ENCODE measurements around the gene PRSS36.

Gene PRSS36

DNA sequence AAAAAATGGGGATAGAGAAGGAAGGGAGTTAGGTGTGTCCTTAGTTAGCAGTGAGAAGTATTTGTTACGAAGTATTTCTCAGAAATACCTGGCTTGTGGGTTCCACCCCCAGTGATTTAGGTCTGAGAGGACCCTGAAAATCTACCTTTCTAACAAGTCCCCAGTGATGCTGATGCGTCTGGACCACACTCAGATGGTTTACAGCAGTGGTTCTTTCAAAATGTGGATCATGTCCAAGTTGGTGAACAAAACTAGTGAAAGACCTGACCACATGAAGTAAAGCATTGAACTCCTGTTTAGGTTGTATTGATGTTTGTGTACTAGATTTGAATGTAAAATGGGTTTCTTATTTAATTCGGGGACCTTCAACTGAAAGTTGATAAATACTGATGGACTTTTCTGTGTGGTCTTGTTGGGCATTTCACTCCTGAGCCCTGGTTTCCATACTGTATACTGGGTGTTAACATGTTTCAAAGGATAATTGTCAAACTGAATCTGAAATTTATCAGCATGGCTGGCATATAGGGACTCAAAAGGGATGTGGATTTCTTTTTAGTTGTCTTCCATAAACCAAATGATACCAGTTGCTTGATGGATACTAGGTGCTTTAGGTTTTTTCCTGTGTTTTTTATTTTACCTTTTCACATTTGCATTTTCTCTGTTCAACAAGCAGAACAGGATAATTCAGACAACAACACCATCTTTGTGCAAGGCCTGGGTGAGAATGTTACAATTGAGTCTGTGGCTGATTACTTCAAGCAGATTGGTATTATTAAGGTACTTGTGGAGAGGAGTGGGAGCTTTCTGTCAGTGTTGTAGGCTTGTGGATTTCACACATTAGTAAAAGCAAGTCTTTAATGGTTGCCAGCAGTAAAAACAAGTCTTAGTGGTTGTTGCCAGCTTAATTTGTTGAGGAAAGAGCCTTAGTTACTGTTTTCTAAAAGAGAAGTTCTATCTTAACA lies 38.9 kb upstream of the PRSS36 start:
- TF ChIP-seq NFIC (IDR thresholded peaks at IDR 0.05): no peak
- TF ChIP-seq MAX (IDR thresholded peaks at IDR 0.05): no peak
- TF ChIP-seq RAD21 (IDR thresholded peaks at IDR 0.05; ENCODE audit: low read depth): no peak
- TF ChIP-seq TEAD4 (IDR thresholded peaks at IDR 0.05): no peak
- TF ChIP-seq TAF1 (IDR thresholded peaks at IDR 0.05; ENCODE audit: low read depth): no peak
- no peak for TF ChIP-seq USF1 (IDR thresholded peaks at IDR 0.05)

DNA sequence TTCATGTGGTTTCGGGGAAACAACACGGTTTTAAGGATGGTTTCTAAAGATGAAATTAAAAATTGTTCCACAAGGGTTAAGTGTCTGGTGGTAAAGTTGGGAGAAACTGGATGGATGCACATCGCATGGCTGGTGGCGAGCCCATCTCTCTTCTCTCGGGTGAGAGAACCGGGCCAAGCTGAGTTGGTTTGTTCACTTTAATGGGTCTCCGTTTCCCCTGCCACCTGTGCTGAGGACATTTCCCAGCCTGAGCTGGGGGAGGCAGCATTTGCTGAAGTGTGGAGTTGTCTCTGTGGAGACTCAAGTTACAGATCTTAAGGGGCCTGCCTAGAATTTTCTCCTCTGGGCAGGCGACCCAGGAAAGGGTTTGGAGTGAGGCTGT lies 37.9 kb upstream of the PRSS36 start:
- TF ChIP-seq CEBPB (IDR thresholded peaks at IDR 0.05) (no peak), EP300 (IDR thresholded peaks at IDR 0.05; ENCODE audit: borderline replicate concordance) (no peak), USF1 (IDR thresholded peaks at IDR 0.05) (no peak), TAF1 (IDR thresholded peaks at IDR 0.05; ENCODE audit: low read depth) (no peak), YY1 (IDR thresholded peaks at IDR 0.05; ENCODE audit: low read depth) (no peak), MAX (IDR thresholded peaks at IDR 0.05) (no peak), TEAD4 (IDR thresholded peaks at IDR 0.05) (no peak), CREB1 (IDR thresholded peaks at IDR 0.05; ENCODE audit: low read depth) (no peak), TCF12 (IDR thresholded peaks at IDR 0.05; ENCODE audit: low read depth) (no peak), ZBTB7A (IDR thresholded peaks at IDR 0.05; ENCODE audit: low read depth) (no peak), RAD21 (IDR thresholded peaks at IDR 0.05; ENCODE audit: low read depth) (no peak)
- TF ChIP-seq, protein P1, sequence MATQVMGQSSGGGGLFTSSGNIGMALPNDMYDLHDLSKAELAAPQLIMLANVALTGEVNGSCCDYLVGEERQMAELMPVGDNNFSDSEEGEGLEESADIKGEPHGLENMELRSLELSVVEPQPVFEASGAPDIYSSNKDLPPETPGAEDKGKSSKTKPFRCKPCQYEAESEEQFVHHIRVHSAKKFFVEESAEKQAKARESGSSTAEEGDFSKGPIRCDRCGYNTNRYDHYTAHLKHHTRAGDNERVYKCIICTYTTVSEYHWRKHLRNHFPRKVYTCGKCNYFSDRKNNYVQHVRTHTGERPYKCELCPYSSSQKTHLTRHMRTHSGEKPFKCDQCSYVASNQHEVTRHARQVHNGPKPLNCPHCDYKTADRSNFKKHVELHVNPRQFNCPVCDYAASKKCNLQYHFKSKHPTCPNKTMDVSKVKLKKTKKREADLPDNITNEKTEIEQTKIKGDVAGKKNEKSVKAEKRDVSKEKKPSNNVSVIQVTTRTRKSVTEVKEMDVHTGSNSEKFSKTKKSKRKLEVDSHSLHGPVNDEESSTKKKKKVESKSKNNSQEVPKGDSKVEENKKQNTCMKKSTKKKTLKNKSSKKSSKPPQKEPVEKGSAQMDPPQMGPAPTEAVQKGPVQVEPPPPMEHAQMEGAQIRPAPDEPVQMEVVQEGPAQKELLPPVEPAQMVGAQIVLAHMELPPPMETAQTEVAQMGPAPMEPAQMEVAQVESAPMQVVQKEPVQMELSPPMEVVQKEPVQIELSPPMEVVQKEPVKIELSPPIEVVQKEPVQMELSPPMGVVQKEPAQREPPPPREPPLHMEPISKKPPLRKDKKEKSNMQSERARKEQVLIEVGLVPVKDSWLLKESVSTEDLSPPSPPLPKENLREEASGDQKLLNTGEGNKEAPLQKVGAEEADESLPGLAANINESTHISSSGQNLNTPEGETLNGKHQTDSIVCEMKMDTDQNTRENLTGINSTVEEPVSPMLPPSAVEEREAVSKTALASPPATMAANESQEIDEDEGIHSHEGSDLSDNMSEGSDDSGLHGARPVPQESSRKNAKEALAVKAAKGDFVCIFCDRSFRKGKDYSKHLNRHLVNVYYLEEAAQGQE (IDR thresholded peaks at IDR 0.05; ENCODE audit: low read depth): no peak

- TF ChIP-seq TCF12 (IDR thresholded peaks at IDR 0.05; ENCODE audit: low read depth): no peak
- TF ChIP-seq EGR1 (IDR thresholded peaks at IDR 0.05): no peak
- TF ChIP-seq, protein P1 (IDR thresholded peaks at IDR 0.05; ENCODE audit: low read depth): no peak
- no peak for TF ChIP-seq NFIC (IDR thresholded peaks at IDR 0.05)
- TF ChIP-seq FOXM1 (IDR thresholded peaks at IDR 0.05; ENCODE audit: borderline replicate concordance, low read depth): no peak
- TF ChIP-seq CEBPB (IDR thresholded peaks at IDR 0.05): no peak
- no peak for TF ChIP-seq EP300 (IDR thresholded peaks at IDR 0.05; ENCODE audit: borderline replicate concordance)
- TF ChIP-seq YY1 (IDR thresholded peaks at IDR 0.05; ENCODE audit: low read depth): no peak
- no peak for TF ChIP-seq RAD21 (IDR thresholded peaks at IDR 0.05; ENCODE audit: low read depth)
- no peak for TF ChIP-seq CREB1 (IDR thresholded peaks at IDR 0.05; ENCODE audit: low read depth)
- TF ChIP-seq MAX (IDR thresholded peaks at IDR 0.05): no peak
- no peak for TF ChIP-seq USF1 (IDR thresholded peaks at IDR 0.05)
- TF ChIP-seq TAF1 (IDR thresholded peaks at IDR 0.05; ENCODE audit: low read depth): no peak
- no peak for TF ChIP-seq ZBTB7A (IDR thresholded peaks at IDR 0.05; ENCODE audit: low read depth)
These were observed 37.3 kb upstream of the PRSS36 start for GRCh38 chr16:31186930-31187807.

DNA sequence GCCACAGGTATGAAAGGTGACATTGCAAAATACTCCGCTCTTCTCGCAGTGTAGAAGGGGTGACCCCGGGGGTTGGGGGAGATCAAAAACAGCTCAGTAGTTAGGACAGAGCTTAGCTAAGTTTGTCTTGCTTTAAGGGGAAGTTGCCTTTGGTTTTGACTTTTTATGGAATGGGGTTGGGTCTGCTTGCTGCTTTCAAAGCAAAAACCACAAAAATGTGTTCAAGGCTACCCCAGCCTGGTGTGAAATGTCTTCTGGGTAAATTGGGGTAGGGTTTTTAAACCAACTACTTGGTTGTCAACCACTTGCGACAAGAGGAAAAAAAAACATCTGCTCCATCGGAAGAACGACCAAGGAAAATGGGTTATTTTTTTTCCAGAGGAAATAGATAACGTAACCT lies 36.3 kb upstream of the PRSS36 start:
- TF ChIP-seq CREB1 (IDR thresholded peaks at IDR 0.05; ENCODE audit: low read depth) (no peak), RAD21 (IDR thresholded peaks at IDR 0.05; ENCODE audit: low read depth) (no peak), TCF12 (IDR thresholded peaks at IDR 0.05; ENCODE audit: low read depth) (no peak), MAX (IDR thresholded peaks at IDR 0.05) (no peak)

All from Ishikawa (cell line).